Endothelial cell of umbilical vein (primary cell): ENCODE measurements around the gene RPL36AL. TPM values are rescaled to one million over a fixed set of nuclear protein-coding genes. Genes with fewer than 3 reads are reported as not detected.

ENCODE experiments used
- BruUV-seq: library from RNA; stranded (reverse); fragments of 400-500 nt; replicated peaks from 2 replicates; lab custom pipeline; 2021; lab: Mats Ljungman, UMichigan
- CTCF ChIA-PET: fragments of 300-600, 350-600 bp; sonication (Branson Sonifier 250); formaldehyde crosslinking; loops from one replicate; lab custom pipeline; 2021; ENCODE audit warnings: antibody characterized with exemption, inconsistent platforms; lab: Charles Lee
- POLR2A ChIA-PET: fragments of 300-600, 350-600 bp; sonication (Branson Sonifier 250); formaldehyde crosslinking; loops from one replicate; lab custom pipeline; 2021; ENCODE audit warnings: antibody characterized with exemption, inconsistent platforms; lab: Charles Lee
- DNase-seq: peaks from one replicate; pipeline ENCODE4 v3.0.0-alpha.2; 2011; ENCODE audit warnings: low read depth, low spot score
- FAIRE-seq: peaks from 2 replicates; lab custom pipeline; 2011; peaks lifted over from hg19 to GRCh38; lab: Jason Lieb, UNC
- H2AFZ ChIP-seq: 2 replicates; pipeline ENCODE4 v1.6.0; 2012; ENCODE audit warnings: low read depth, low read length, control low read depth, inconsistent platforms
- H3K27ac ChIP-seq: 2 replicates; pipeline ENCODE4 v1.5.1; 2011; ENCODE audit warnings: low read depth, mild to moderate bottlenecking, control low read depth, low read length, moderate library complexity; ENCODE audit not compliant: insufficient read depth
- H3K27me3 ChIP-seq, 2 experiments: 2 replicates each; pipeline versions ENCODE4 v1.6.0 to v1.6.1; 2011; ENCODE audit warnings: low read length in 2 of 2, mixed read lengths in 1 of 2; ENCODE audit not compliant: control insufficient read depth in 2 of 2, insufficient read depth in 2 of 2
- H3K36me3 ChIP-seq, 2 experiments: 2 replicates in 1 of 2; 3 replicates in 1 of 2; pipeline ENCODE4 v1.5.1; 2011; ENCODE audit warnings: low read length in 2 of 2, mild to moderate bottlenecking in 1 of 2, moderate library complexity in 1 of 2; ENCODE audit not compliant: control insufficient read depth in 2 of 2, insufficient read depth in 2 of 2; ENCODE audit errors: extremely low read depth in 1 of 2
- H3K4me1 ChIP-seq: 3 replicates; pipeline ENCODE4 v1.5.1; 2011; ENCODE audit warnings: mild to moderate bottlenecking, low read length; ENCODE audit not compliant: control insufficient read depth, insufficient read depth; ENCODE audit errors: extremely low read depth
- H3K4me2 ChIP-seq: 2 replicates; pipeline ENCODE4 v1.6.1; 2011; ENCODE audit warnings: low read length, control low read depth, mixed read lengths; ENCODE audit not compliant: insufficient read depth
- H3K4me3 ChIP-seq, 3 experiments: fragments of 200-600 bp in 1 of 3; sonication (generic), shearing (Covaris generic) in 1 of 3; replicated peaks in 1 of 3; 2 replicates each; pipeline ENCODE4 v1.5.1; 2011 to 2016; ENCODE audit warnings: control low read depth in 3 of 3, low read length in 3 of 3, mild to moderate bottlenecking in 2 of 3, inconsistent platforms in 1 of 3, low read depth in 1 of 3, moderate library complexity in 1 of 3; ENCODE audit not compliant: insufficient read depth in 1 of 3
- H3K79me2 ChIP-seq: 2 replicates; pipeline ENCODE4 v1.6.0; 2012; ENCODE audit warnings: low read length, inconsistent platforms; ENCODE audit not compliant: control insufficient read depth, insufficient read depth
- H3K9ac ChIP-seq: replicated peaks from 2 replicates; pipeline ENCODE3; 2011; ENCODE audit warnings: low read length, control low read depth; ENCODE audit not compliant: insufficient read depth; ENCODE audit errors: extremely low read depth
- H3K9me1 ChIP-seq: replicated peaks from 3 replicates; pipeline ENCODE4 v1.6.0; 2011; ENCODE audit warnings: mild to moderate bottlenecking, low read length; ENCODE audit not compliant: control insufficient read depth, insufficient read depth; ENCODE audit errors: extremely low read depth
- H3K9me3 ChIP-seq: replicated peaks from 2 replicates; pipeline ENCODE4 v1.5.1; 2012; ENCODE audit warnings: low read length, inconsistent platforms; ENCODE audit not compliant: control insufficient read depth, insufficient read depth
- H4K20me1 ChIP-seq: replicated peaks from 2 replicates; pipeline ENCODE3; 2011; ENCODE audit warnings: mild to moderate bottlenecking, low read length; ENCODE audit not compliant: control insufficient read depth, insufficient read depth; ENCODE audit errors: extremely low read depth
- EZH2 ChIP-seq: IDR thresholded peaks from 2 replicates; pipeline ENCODE4 v1.6.1; 2012; ENCODE audit warnings: borderline replicate concordance, low read depth, mild to moderate bottlenecking, moderate library complexity, low read length, inconsistent platforms; ENCODE audit not compliant: severe bottlenecking
- FOS ChIP-seq: IDR thresholded peaks from 2 replicates; pipeline ENCODE4 v1.6.1; 2011; ENCODE audit warnings: mild to moderate bottlenecking, low read length, moderate library complexity, borderline replicate concordance; ENCODE audit not compliant: insufficient read depth
- GATA2 ChIP-seq: IDR thresholded peaks from 2 replicates; pipeline ENCODE4 v1.7.0; 2011; ENCODE audit warnings: low read depth, mild to moderate bottlenecking, moderate library complexity, mixed read lengths, low read length; ENCODE audit not compliant: insufficient read length, insufficient read depth
- MYC ChIP-seq: IDR thresholded peaks from one replicate; pipeline ENCODE4 v1.6.1; 2011; ENCODE audit warnings: mild to moderate bottlenecking, low read depth, low read length
- POLR2A ChIP-seq: IDR thresholded peaks from 2 replicates; pipeline ENCODE4 v1.6.1; 2012; ENCODE audit warnings: low read depth, mild to moderate bottlenecking, control low read depth, low read length
- POLR2AphosphoS5 ChIP-seq: IDR thresholded peaks from 2 replicates; pipeline ENCODE4 v1.6.1; 2012; ENCODE audit warnings: low read depth, mild to moderate bottlenecking, control low read depth, low read length, moderate library complexity; ENCODE audit not compliant: insufficient read depth
- dilution Hi-C: fragments of 300-500 bp; cut with MboI; formaldehyde crosslinking; loops from one replicate; pipeline ENCODE4 v1.15.0; 2019; ENCODE audit warnings: low sequenced_read_pairs; ENCODE audit not compliant: extremely low pct_ligation_motif_present
- intact Hi-C: fragments of 100-400 bp; cut with micrococcal nuclease; formaldehyde crosslinking; loops from one replicate; pipeline ENCODE4 v1.10.0; 2022
- polyA plus RNA-seq, 4 experiments: library from polyadenylated mRNA; depleted of rRNA in 3 of 4; stranded (reverse) in 3 of 4; unstranded in 1 of 4; fragments of >200 nt; gene quantifications; 2 replicates each; pipeline versions ENCODE4 v1.2.1 to v1.2.3, GENCODE V29; 2011 to 2012; ENCODE audit warnings: missing spikeins in 1 of 4
- total RNA-seq: library from RNA; stranded (reverse); gene quantifications from 2 replicates; pipeline ENCODE4 v1.2.3, GENCODE V29; 2021
- TF ChIP-seq, protein P1 (sequence below), 2 donors: IDR thresholded peaks; 1 replicate in 1 of 2; 2 replicates in 1 of 2; pipeline ENCODE4 v1.5.1; 2011; ENCODE audit warnings: low read length in 2 of 2, mild to moderate bottlenecking in 2 of 2, moderate library complexity in 2 of 2, control low read depth in 1 of 2, inconsistent platforms in 1 of 2, low read depth in 1 of 2; ENCODE audit not compliant: insufficient read depth in 1 of 2; ENCODE audit errors: extremely low read depth in 1 of 2
- TF ChIP-seq, protein P2 (sequence below): IDR thresholded peaks from 2 replicates; pipeline ENCODE4 v1.6.1; 2011; ENCODE audit not compliant: insufficient read depth, insufficient read length

The RPL36AL gene
- total and polyA plus RNA-seq, 2 donors (not counting 3 experiments of a cell fraction or from before 2014, with no cell fraction given) = 174 to 251 TPM

DNA sequence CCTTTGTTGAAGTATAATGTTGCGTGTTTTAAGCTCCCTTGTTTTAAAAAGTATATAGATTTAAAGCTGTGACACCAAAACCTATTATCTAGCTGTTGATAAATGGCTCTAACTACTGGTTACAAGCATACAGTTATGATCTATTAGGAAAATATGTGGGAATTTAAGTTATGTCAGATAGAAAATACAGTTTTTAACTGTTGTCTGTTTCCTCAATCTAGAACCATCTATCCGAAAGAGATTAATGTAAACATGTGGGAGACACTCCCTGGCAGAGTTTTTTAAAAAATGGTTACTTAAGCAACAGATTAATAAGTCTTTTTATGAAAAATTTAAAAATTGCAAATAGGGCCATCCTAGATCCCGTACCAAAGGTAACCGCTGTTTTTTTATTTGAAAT, 8.2 kb downstream of the RPL36AL start:
- POLR2A ChIA-PET = interaction anchor here (1.5 kb wide), 1 partner anchor 8 kb away, joined by 4 read pairs; the partner anchor contains the start of genes MGAT2 and RPL36AL
- Histone ChIP-seq H3K4me3 (no peak overlapping the region), H3K9me3 (no peaks in the 10 kb centered on the region), H3K79me2 (peaks cover 26% of the 10 kb centered on the region), H3K36me3 (peaks cover 0 to 5% of the 10 kb centered on the region in 2 experiments), H3K4me1 (no peaks in the 10 kb centered on the region), H3K9ac (no peak overlapping the region), H3K27me3 (no peaks in the 10 kb centered on the region), H2AFZ (no peak overlapping the region), H3K27ac (no peak overlapping the region), H3K9me1 (peaks cover 2% of the 10 kb centered on the region), H3K4me2 (no peak overlapping the region), H4K20me1 (no peaks in the 10 kb centered on the region)
- no peak for FAIRE-seq
- CTCF ChIA-PET = interaction anchor here (0.6 to 1.4 kb wide), 3 partner anchors 12 to 22 kb away, joined by 3 read pairs; partner anchors contain the start of gene LRR1
- intact Hi-C loops (no loop called here), dilution Hi-C loops (no loop called here)
- no peak for TF ChIP-seq MYC
- TF ChIP-seq, protein P1, sequence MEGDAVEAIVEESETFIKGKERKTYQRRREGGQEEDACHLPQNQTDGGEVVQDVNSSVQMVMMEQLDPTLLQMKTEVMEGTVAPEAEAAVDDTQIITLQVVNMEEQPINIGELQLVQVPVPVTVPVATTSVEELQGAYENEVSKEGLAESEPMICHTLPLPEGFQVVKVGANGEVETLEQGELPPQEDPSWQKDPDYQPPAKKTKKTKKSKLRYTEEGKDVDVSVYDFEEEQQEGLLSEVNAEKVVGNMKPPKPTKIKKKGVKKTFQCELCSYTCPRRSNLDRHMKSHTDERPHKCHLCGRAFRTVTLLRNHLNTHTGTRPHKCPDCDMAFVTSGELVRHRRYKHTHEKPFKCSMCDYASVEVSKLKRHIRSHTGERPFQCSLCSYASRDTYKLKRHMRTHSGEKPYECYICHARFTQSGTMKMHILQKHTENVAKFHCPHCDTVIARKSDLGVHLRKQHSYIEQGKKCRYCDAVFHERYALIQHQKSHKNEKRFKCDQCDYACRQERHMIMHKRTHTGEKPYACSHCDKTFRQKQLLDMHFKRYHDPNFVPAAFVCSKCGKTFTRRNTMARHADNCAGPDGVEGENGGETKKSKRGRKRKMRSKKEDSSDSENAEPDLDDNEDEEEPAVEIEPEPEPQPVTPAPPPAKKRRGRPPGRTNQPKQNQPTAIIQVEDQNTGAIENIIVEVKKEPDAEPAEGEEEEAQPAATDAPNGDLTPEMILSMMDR (IDR thresholded peaks at IDR 0.05; ENCODE audit: extremely low read depth in 1 of 2, insufficient read depth in 1 of 2, low read depth in 1 of 2, low read length in 2 of 2) = no peak
- no peak for TF ChIP-seq EZH2
- no peak for TF ChIP-seq FOS
- TF ChIP-seq GATA2 = no peak
- TF ChIP-seq POLR2A = no peak
- TF ChIP-seq, protein P2, sequence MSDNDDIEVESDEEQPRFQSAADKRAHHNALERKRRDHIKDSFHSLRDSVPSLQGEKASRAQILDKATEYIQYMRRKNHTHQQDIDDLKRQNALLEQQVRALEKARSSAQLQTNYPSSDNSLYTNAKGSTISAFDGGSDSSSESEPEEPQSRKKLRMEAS = no peak
- no peak for TF ChIP-seq POLR2AphosphoS5
- DNase-seq = no peak
- no TSS peak for BruUV-seq
